K562 (cell line): ENCODE measurements around the gene MYL5. TPM values are rescaled to one million over a fixed set of nuclear protein-coding genes. Genes with fewer than 3 reads are reported as not detected.
A peak's percentile ranks its signal among the peaks of the same experiment; 100 is the strongest.

Source experiments
- ATAC-seq: fragments of 200-7000 bp; cut with Tn5 transposase; 3 replicates; pipeline ENCODE4 v1.9.1; 2020; ENCODE audit warnings: moderate library complexity
- BruUV-seq: library from RNA; stranded (reverse); fragments of 400-500 nt; replicated peaks from 2 replicates; lab custom pipeline; 2021; lab: Mats Ljungman, UMichigan
- CTCF ChIA-PET: fragments of 300-600 bp; formaldehyde crosslinking; extraction: SDS; loops from one replicate; lab custom pipeline; 2021; ENCODE audit warnings: low intra/inter-chr PET ratio; lab: Yijun Ruan, JAX
- POLR2A ChIA-PET: fragments of 300-600, 350-650 bp; sonication (Branson Sonifier 250); formaldehyde crosslinking; extraction: SDS; loops from one replicate; lab custom pipeline; 2021; ENCODE audit warnings: antibody characterized with exemption, inconsistent platforms; lab: Yijun Ruan, JAX
- DNase-seq, 4 experiments: peaks; one replicate each; pipeline versions ENCODE4 v3.0.0 to v3.0.0-alpha.2; 2011 to 2018; ENCODE audit warnings: low spot score in 3 of 4, mixed read lengths in 3 of 4; ENCODE audit errors: extremely low read depth in 1 of 4
- FAIRE-seq: peaks from 2 replicates; lab custom pipeline; 2011; peaks lifted over from hg19 to GRCh38; lab: Jason Lieb, UNC
- H2AFZ ChIP-seq: 2 replicates; pipeline ENCODE4 v1.6.0; 2011; ENCODE audit warnings: low read depth, low read length, control low read depth, inconsistent platforms
- H3K27ac ChIP-seq: fragments of 200-600 bp; 3 replicates; pipeline ENCODE4 v1.8.0; 2011; ENCODE audit warnings: low read depth, mild to moderate bottlenecking, control low read depth, inconsistent platforms, low read length, moderate library complexity, mixed read lengths; ENCODE audit errors: extremely low read depth
- H3K27me3 ChIP-seq, 2 experiments: fragments of 300-600 bp in 1 of 2; 2 replicates in 1 of 2; 3 replicates in 1 of 2; pipeline versions ENCODE4 v1.6.0 to v1.8.0; 2011; ENCODE audit warnings: inconsistent platforms in 2 of 2, low read length in 2 of 2, mild to moderate bottlenecking in 1 of 2, mixed read lengths in 1 of 2, moderate library complexity in 1 of 2; ENCODE audit not compliant: control insufficient read depth in 2 of 2, insufficient read depth in 2 of 2
- H3K36me3 ChIP-seq: fragments of 300-600 bp; 3 replicates; pipeline ENCODE4 v1.8.0; 2011; ENCODE audit warnings: mild to moderate bottlenecking, low read length, inconsistent platforms; ENCODE audit not compliant: control insufficient read depth, insufficient read depth
- H3K4me1 ChIP-seq, 2 experiments: fragments of 200-600 bp in 1 of 2; replicated peaks in 1 of 2; 2 replicates in 1 of 2; 3 replicates in 1 of 2; pipeline versions ENCODE4 v1.5.1 to v1.8.0; 2011; ENCODE audit warnings: inconsistent platforms in 2 of 2, low read length in 2 of 2, mild to moderate bottlenecking in 1 of 2, mixed read lengths in 1 of 2, moderate library complexity in 1 of 2; ENCODE audit not compliant: control insufficient read depth in 2 of 2, insufficient read depth in 2 of 2
- H3K4me2 ChIP-seq: 2 replicates; pipeline ENCODE4 v1.6.1; 2011; ENCODE audit warnings: low read length, control low read depth, inconsistent platforms, mixed read lengths; ENCODE audit not compliant: insufficient read depth
- H3K4me3 ChIP-seq: fragments of 200-600 bp; sonication (generic), shearing (Covaris generic); 2 replicates; pipeline ENCODE4 v1.5.1; 2016; ENCODE audit warnings: control low read depth, inconsistent platforms
- H3K79me2 ChIP-seq: fragments of 200-600 bp; 3 replicates; pipeline ENCODE4 v1.8.0; 2011; ENCODE audit warnings: low read length, inconsistent platforms; ENCODE audit not compliant: control insufficient read depth, insufficient read depth
- H3K9ac ChIP-seq, 2 experiments: 2 replicates each; pipeline versions ENCODE4 v1.6.0 to v1.6.1; 2011; ENCODE audit warnings: low read depth in 2 of 2, low read length in 2 of 2, control low read depth in 1 of 2, inconsistent platforms in 1 of 2, mild to moderate bottlenecking in 1 of 2, mixed read lengths in 1 of 2; ENCODE audit not compliant: insufficient read depth in 1 of 2
- H3K9me1 ChIP-seq: one replicate; pipeline ENCODE4 v1.6.0; 2011; ENCODE audit warnings: inconsistent platforms, mild to moderate bottlenecking, low read length, moderate library complexity; ENCODE audit not compliant: control insufficient read depth, insufficient read depth
- H3K9me3 ChIP-seq: replicated peaks from 2 replicates; pipeline ENCODE4 v1.5.1; 2011; ENCODE audit warnings: low read depth, low read length, inconsistent platforms; ENCODE audit not compliant: control insufficient read depth, insufficient read depth
- H4K20me1 ChIP-seq: replicated peaks from 2 replicates; pipeline ENCODE4 v1.6.1; 2011; ENCODE audit warnings: low read length, inconsistent platforms, mixed read lengths; ENCODE audit not compliant: control insufficient read depth, insufficient read depth
- BDP1 ChIP-seq: IDR thresholded peaks from 3 replicates; pipeline ENCODE4 v1.6.1; 2011; ENCODE audit not compliant: insufficient read length, insufficient read depth
- HSF4 ChIP-seq: fragments of 250-450 bp; sonication (Bioruptor Pico); IDR thresholded peaks from 2 replicates; pipeline ENCODE4 v2.1.2; 2022; ENCODE audit warnings: mild to moderate bottlenecking, moderate library complexity, borderline replicate concordance
- MTA2 ChIP-seq: fragments of 450-650 bp; IDR thresholded peaks from 2 replicates; pipeline ENCODE4 v1.6.1; 2016; ENCODE audit warnings: low read depth
- NCOR1 ChIP-seq: fragments of 450-650 bp; IDR thresholded peaks from 2 replicates; pipeline ENCODE4 v1.6.1; 2016; ENCODE audit warnings: mild to moderate bottlenecking, moderate library complexity
- OTX1 ChIP-seq: fragments of 450-650 bp; formaldehyde crosslinking; IDR thresholded peaks from 2 replicates; pipeline ENCODE4 v1.4.0; 2022; ENCODE audit warnings: mild to moderate bottlenecking
- RBM14 ChIP-seq: fragments of 200-400 bp; formaldehyde crosslinking; IDR thresholded peaks from 2 replicates; pipeline ENCODE4 v1.6.1; 2018; ENCODE audit warnings: low read depth, mild to moderate bottlenecking, low read length, moderate library complexity, borderline replicate concordance; ENCODE audit not compliant: insufficient read depth
- TCF15 ChIP-seq: fragments of 250-450 bp; sonication (Bioruptor Pico); IDR thresholded peaks from 2 replicates; pipeline ENCODE4 v1.8.0; 2022; ENCODE audit warnings: moderate library complexity, mild to moderate bottlenecking, inconsistent platforms
- ZNF134 ChIP-seq: fragments of 250-450 bp; sonication (Bioruptor Pico); conservative IDR thresholded peaks from 2 replicates; pipeline ENCODE4 v1.4.0; 2020
- WGBS: fragments of 100-300 bp; shearing (Covaris generic); methylation state at CpG from one replicate; pipeline ENCODE4 v1.1.6; 2016; ENCODE audit warnings: low coverage, mixed read lengths; ENCODE audit not compliant: insufficient coverage; ENCODE audit errors: missing lambda C conversion rate; 5-methylcytosine and 5-hydroxymethylcytosine counted together
- in situ Hi-C: fragments of 300-500 bp; cut with MboI; formaldehyde crosslinking; loops from 4 replicates; pipeline ENCODE4 v1.15.0; 2018; ENCODE audit warnings: inconsistent platforms, mixed read lengths
- intact Hi-C: fragments of 100-400 bp; cut with micrococcal nuclease; formaldehyde crosslinking; loops from 2 replicates; pipeline ENCODE4 v1.14.2; 2022
- polyA plus RNA-seq, 8 experiments: library from polyadenylated mRNA; depleted of rRNA in 4 of 8; stranded (reverse) in 5 of 8; unstranded in 3 of 8; fragments of >200 nt; fragmentation: Nextera tagmentation in 2 of 8; fragmentation: Illumina TruSeq in 1 of 8; extraction: Ambion mirVana in 2 of 8; extraction: Trizol in 1 of 8; gene quantifications; 2 replicates each; pipeline versions ENCODE4 v1.2.1 to v1.2.3, GENCODE V29; 2011 to 2014; ENCODE audit warnings: inconsistent platforms in 1 of 8, missing spikeins in 1 of 8
- total RNA-seq, 7 experiments: library from RNA; depleted of rRNA in 6 of 7; stranded (reverse); fragments of >200 nt in 6 of 7; fragmentation: Illumina TruSeq in 2 of 7; extraction: Trizol in 2 of 7; gene quantifications; 2 replicates each; pipeline versions ENCODE4 v1.2.1 to v1.2.3, GENCODE V29; 2011 to 2021; ENCODE audit warnings: low replicate concordance in 1 of 7

Gene MYL5
- total and polyA plus RNA-seq, 9 of the 15 experiments (the other 6 are each of a cell fraction or from before 2014, with no cell fraction given): 1.4 to 10.0 (median 4.1) TPM

- no peak for FAIRE-seq
- DNase-seq: no peak
- 1% methylated on average over 11 of the region's 13 CpGs for WGBS
- Histone ChIP-seq H3K4me3 (no peak overlapping the region), H3K9me3 (no peaks in the 10 kb centered on the region), H3K9ac (no peak overlapping the region), H4K20me1 (no peaks in the 10 kb centered on the region), H3K9me1 (no peaks in the 10 kb centered on the region), H3K4me2 (no peak overlapping the region), H3K27me3 (peaks cover 20 to 53% of the 10 kb centered on the region in 2 experiments), H2AFZ (no peak overlapping the region), H3K36me3 (no peaks in the 10 kb centered on the region), H3K27ac (no peak overlapping the region), H3K4me1 (peaks cover 0 to 17% of the 10 kb centered on the region in 2 experiments; a peak in 1 of 5 replicates), H3K79me2 (no peaks in the 10 kb centered on the region)
- POLR2A ChIA-PET: no interaction called here
- BruUV-seq: no TSS peak
- in situ Hi-C loops: no loop called here
- no peak for TF ChIP-seq MTA2
- TF ChIP-seq TCF15 (CRISPR knock-in tag): no peak
- TF ChIP-seq RBM14: no peak
- no peak for TF ChIP-seq OTX1
- no peak for TF ChIP-seq BDP1
- no peak for TF ChIP-seq NCOR1
- TF ChIP-seq HSF4: no peak
- no peak for TF ChIP-seq ZNF134 (CRISPR knock-in tag)
- intact Hi-C loops: no loop called here
- CTCF ChIA-PET: no interaction called here
- peak; percentile 36 for ATAC-seq
Measured at GRCh38 chr4:636628-637159, 37.6 kb upstream of the MYL5 start.
